CD14-positive monocyte (primary cell): ENCODE data around the gene GPR3. TPM values are rescaled to one million over a fixed set of nuclear protein-coding genes. Genes with fewer than 3 reads are reported as not detected.
A peak's percentile ranks its signal among the peaks of the same experiment; 100 is the strongest.
"Not testable (repeated sequence)": the region's sequence is repeated elsewhere in the genome, so short reads cannot be mapped to it uniquely, and the experiment has no call there.

Experiments used
- DNase-seq, 3 donors: peaks; one replicate each; pipeline ENCODE4 v3.0.0-alpha.2; 2011 to 2022
- H2AFZ ChIP-seq: 2 replicates; pipeline ENCODE4 v1.6.0; 2012; ENCODE audit warnings: mild to moderate bottlenecking, low read depth, low read length, inconsistent platforms; ENCODE audit not compliant: insufficient read depth, poor library complexity, severe bottlenecking
- H3K27ac ChIP-seq, 2 donors: 1 replicate in 1 of 2; 2 replicates in 1 of 2; pipeline ENCODE4 v1.5.1; 2012 to 2013; ENCODE audit warnings: low read length in 2 of 2, control low read depth in 1 of 2, inconsistent platforms in 1 of 2, low read depth in 1 of 2, mild to moderate bottlenecking in 1 of 2
- H3K27me3 ChIP-seq, 2 donors: one replicate each; pipeline versions ENCODE4 v1.6.0 to v1.6.1; 2011 to 2013; ENCODE audit warnings: low read length in 2 of 2; ENCODE audit not compliant: control insufficient read depth in 2 of 2, insufficient read depth in 2 of 2
- H3K36me3 ChIP-seq, 2 donors: replicated peaks in 1 of 2; 1 replicate in 1 of 2; 2 replicates in 1 of 2; pipeline versions ENCODE4 v1.5.1 to v1.6.1; 2012 to 2013; ENCODE audit warnings: low read length in 2 of 2, control low read depth in 1 of 2, inconsistent platforms in 1 of 2, mild to moderate bottlenecking in 1 of 2; ENCODE audit not compliant: insufficient read depth in 2 of 2, control insufficient read depth in 1 of 2
- H3K4me1 ChIP-seq, 2 donors: 1 replicate in 1 of 2; 2 replicates in 1 of 2; pipeline versions ENCODE4 v1.5.1 to v1.6.1; 2012 to 2013; ENCODE audit warnings: low read length in 2 of 2, control low read depth in 1 of 2, inconsistent platforms in 1 of 2, mild to moderate bottlenecking in 1 of 2, moderate library complexity in 1 of 2; ENCODE audit not compliant: insufficient read depth in 2 of 2, control insufficient read depth in 1 of 2
- H3K4me2 ChIP-seq: replicated peaks from 2 replicates; pipeline ENCODE3; 2012; ENCODE audit warnings: low read length, moderate library complexity, mild to moderate bottlenecking; ENCODE audit not compliant: poor library complexity, severe bottlenecking; ENCODE audit errors: extremely low read depth
- H3K4me3 ChIP-seq, 3 experiments: fragments of 200-600 bp in 1 of 3; sonication (generic) in 1 of 3; replicated peaks in 1 of 3; 1 replicate in 2 of 3; 2 replicates in 1 of 3; pipeline ENCODE4 v1.5.1; 2011 to 2013; ENCODE audit warnings: low read length in 3 of 3, mild to moderate bottlenecking in 3 of 3, control low read depth in 2 of 3, low read depth in 2 of 3, inconsistent platforms in 1 of 3, moderate library complexity in 1 of 3
- H3K79me2 ChIP-seq: 2 replicates; pipeline ENCODE4 v1.6.0; 2012; ENCODE audit warnings: mild to moderate bottlenecking, control low read depth, inconsistent platforms, low read length, moderate library complexity; ENCODE audit not compliant: insufficient read depth
- H3K9ac ChIP-seq: 2 replicates; pipeline ENCODE4 v1.6.0; 2017; ENCODE audit warnings: low read length, mild to moderate bottlenecking; ENCODE audit not compliant: insufficient read depth, poor library complexity, severe bottlenecking
- H3K9me3 ChIP-seq, 2 donors: replicated peaks in 1 of 2; 1 replicate in 1 of 2; 2 replicates in 1 of 2; pipeline versions ENCODE4 v1.5.1 to v1.6.1; 2012 to 2013; ENCODE audit warnings: low read length in 2 of 2, control low read depth in 1 of 2; ENCODE audit not compliant: control insufficient read depth in 1 of 2, insufficient read depth in 1 of 2
- H4K20me1 ChIP-seq: 2 replicates; pipeline ENCODE4 v1.6.0; 2012; ENCODE audit warnings: mild to moderate bottlenecking, low read length, control low read depth, moderate library complexity; ENCODE audit not compliant: insufficient read depth
- H3K27ac Mint-ChIP-seq, 7 donors: one replicate each; pipeline ENCODE4 v1.8.0; 2020; ENCODE audit warnings: mild to moderate bottlenecking in 7 of 7, mixed read lengths in 7 of 7, moderate library complexity in 6 of 7, inconsistent platforms in 2 of 7
- H3K27me3 Mint-ChIP-seq, 3 donors: one replicate each; pipeline ENCODE4 v1.8.0; 2021 to 2022; ENCODE audit warnings: low read depth in 3 of 3, mild to moderate bottlenecking in 3 of 3, mixed read lengths in 3 of 3, moderate library complexity in 3 of 3, inconsistent platforms in 1 of 3
- H3K36me3 Mint-ChIP-seq, 2 donors: one replicate each; pipeline ENCODE4 v1.8.0; 2020; ENCODE audit warnings: mixed read lengths in 2 of 2, inconsistent platforms in 1 of 2, mild to moderate bottlenecking in 1 of 2
- H3K4me1 Mint-ChIP-seq: one replicate; pipeline ENCODE4 v1.8.0; 2020; ENCODE audit warnings: mild to moderate bottlenecking, mixed read lengths
- H3K4me3 Mint-ChIP-seq, 2 donors: one replicate each; pipeline ENCODE4 v1.8.0; 2020; ENCODE audit warnings: mild to moderate bottlenecking in 2 of 2, mixed read lengths in 2 of 2, moderate library complexity in 1 of 2
- H3K9me3 Mint-ChIP-seq, 7 donors: one replicate each; pipeline ENCODE4 v1.8.0; 2020 to 2022; ENCODE audit warnings: mixed read lengths in 7 of 7, mild to moderate bottlenecking in 6 of 7, moderate library complexity in 6 of 7, inconsistent platforms in 2 of 7
- CTCF ChIP-seq: fragments of 200-600 bp; IDR thresholded peaks from one replicate; pipeline ENCODE4 v1.8.0; 2022; ENCODE audit warnings: antibody characterized with exemption, mild to moderate bottlenecking
- WGBS: methylation state at CpG from one replicate; pipeline ENCODE4 v1.1.5; 2013; ENCODE audit warnings: missing lambda C conversion rate; ENCODE audit not compliant: insufficient coverage; 5-methylcytosine and 5-hydroxymethylcytosine counted together
- intact Hi-C, 2 donors: fragments of 100-400 bp; cut with micrococcal nuclease; formaldehyde crosslinking; loops; one replicate each; pipeline versions ENCODE4 v1.15.0 to v1.15.1; 2023
- polyA plus RNA-seq, 3 donors: library from polyadenylated mRNA; depleted of rRNA in 1 of 3; unstranded in 2 of 3; stranded (reverse) in 1 of 3; fragments of 300-500 nt in 2 of 3; fragments of >200 nt in 1 of 3; fragmentation: Illumina TruSeq in 2 of 3; gene quantifications; 1 replicate in 2 of 3; 2 replicates in 1 of 3; pipeline ENCODE4 v1.2.3, GENCODE V29; 2012 to 2021

GPR3 gene
- polyA plus RNA-seq, 3 donors, result 0.26 to 2.7 TPM; not detected in 1

- Histone ChIP-seq H2AFZ (no peak within 1 kb of the TSS), H3K4me2 (no peak within 1 kb of the TSS)
Observed at GRCh38 chr1:27383039-27383605, 9.3 kb upstream of the GPR3 start, which contains the start of gene CD164L2. TSS of gene CD164L2 (minus strand) at chr1:27383333. CDS start at chr1:27383239, 94 bp downstream.

GRCh38 chr1:27383661-27384060, 8.8 kb upstream of the GPR3 start:
- Histone ChIP-seq H3K9me3 (no peaks in the 10 kb centered on the region), H3K27ac (no peak overlapping the region), H3K4me2 (no peak overlapping the region), H3K4me3 (no peak overlapping the region), H3K79me2 (no peaks in the 10 kb centered on the region), H3K9ac (no peak overlapping the region), H2AFZ (no peak overlapping the region), H3K4me1 (peaks cover 0 to 6% of the 10 kb centered on the region in 2 donors), H4K20me1 (no peaks in the 10 kb centered on the region), H3K36me3 (no peaks in the 10 kb centered on the region), H3K27me3 (peaks cover 0 to 8% of the 10 kb centered on the region in 2 donors)
- WGBS, result 91% methylated on average over 13 of the region's 13 CpGs
- peak overlapping the region in 1 of 2 donors; percentile 57 for H3K4me3 Mint-ChIP-seq
- H3K27ac Mint-ChIP-seq, result peak overlapping the region in 1 of 7 donors; percentile 24
- H3K4me1 Mint-ChIP-seq, result peaks cover 6% of the 10 kb centered on the region
- no peaks in the 10 kb centered on the region for H3K9me3 Mint-ChIP-seq
- H3K27me3 Mint-ChIP-seq, result peaks cover 16 to 23% (median 18%) of the 10 kb centered on the region in 3 donors
- intact Hi-C loops, result no loop called here
- no peak for TF ChIP-seq CTCF
- no peak for DNase-seq
- H3K36me3 Mint-ChIP-seq, result no peaks in the 10 kb centered on the region

More at GRCh38 chr1:27383039-27383605, 9.3 kb upstream of the GPR3 start, which contains the start of gene CD164L2:
- peaks cover 0 to 8% of the 10 kb centered on the region in 2 donors for H3K27me3 ChIP-seq
- TF ChIP-seq CTCF, result no peak
- DNase-seq, result no peak
- no peaks in the 10 kb centered on the region for H3K36me3 ChIP-seq
- H3K27ac Mint-ChIP-seq, result peak within 1 kb of the TSS in 1 of 7 donors; percentile 24
- peaks cover 16 to 22% (median 18%) of the 10 kb centered on the region in 3 donors for H3K27me3 Mint-ChIP-seq
- H3K36me3 Mint-ChIP-seq, result no peaks in the 10 kb centered on the region
- peaks cover 6% of the 10 kb centered on the region for H3K4me1 Mint-ChIP-seq
- WGBS, result 26% methylated on average over 41 of the region's 43 CpGs
- H3K4me1 ChIP-seq, result peaks cover 0 to 6% of the 10 kb centered on the region in 2 donors
- H4K20me1 ChIP-seq, result no peaks in the 10 kb centered on the region
- H3K9me3 Mint-ChIP-seq, result no peaks in the 10 kb centered on the region
- H3K9me3 ChIP-seq, result no peaks in the 10 kb centered on the region
- intact Hi-C loops, result no loop called here
- no peak within 1 kb of the TSS for H3K4me3 ChIP-seq
- H3K79me2 ChIP-seq, result no peaks in the 10 kb centered on the region
- peak within 1 kb of the TSS in 1 of 2 donors; percentile 57 for H3K4me3 Mint-ChIP-seq
- H3K27ac ChIP-seq, result no peak within 1 kb of the TSS
- no peak within 1 kb of the TSS for H3K9ac ChIP-seq

DNA sequence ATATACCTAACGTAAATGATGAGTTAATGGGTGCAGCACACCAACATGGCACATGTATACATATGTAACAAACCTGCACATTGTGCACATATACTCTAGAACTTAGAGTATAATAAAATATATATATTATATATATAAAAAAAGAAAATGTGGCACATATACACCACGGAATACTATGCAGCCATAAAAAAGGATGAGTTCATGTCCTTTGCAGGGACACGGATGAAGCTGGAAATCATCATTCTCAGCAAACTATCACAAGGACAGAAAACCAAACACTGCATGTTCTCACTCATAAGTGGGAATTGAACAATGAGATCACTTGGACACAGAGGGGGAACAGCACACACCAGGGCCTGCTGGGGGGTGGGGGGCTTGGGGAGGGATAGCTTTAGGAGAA, 7.6 kb upstream of the GPR3 start:
- H3K4me1 Mint-ChIP-seq, DNase-seq, H3K9me3 ChIP-seq, H3K27ac Mint-ChIP-seq, intact Hi-C loops, H2AFZ ChIP-seq, H3K4me2 ChIP-seq, H3K9ac ChIP-seq, H3K36me3 Mint-ChIP-seq, H3K79me2 ChIP-seq, H3K4me3 ChIP-seq, H3K36me3 ChIP-seq, H3K27me3 ChIP-seq, H3K27ac ChIP-seq, H3K4me3 Mint-ChIP-seq, H3K9me3 Mint-ChIP-seq, H3K4me1 ChIP-seq, H4K20me1 ChIP-seq: not testable (repeated sequence)
- no CpG with 5 or more reads among the region's 3 CpGs for WGBS
- peaks cover 16 to 23% (median 21%) of the 10 kb centered on the region in 3 donors for H3K27me3 Mint-ChIP-seq
